Heart right ventricle (tissue), 16 donors: ENCODE measurements around the gene LRRC42. TPM values are rescaled to one million over a fixed set of nuclear protein-coding genes. Genes with fewer than 3 reads are reported as not detected.

Experiments
- ATAC-seq, 8 donors: fragments of 200-7000 bp; cut with Tn5 transposase; one replicate each; pipeline ENCODE4 v1.9.1; 2020; ENCODE audit warnings: mild to moderate bottlenecking in 8 of 8, moderate library complexity in 8 of 8, moderate number of reproducible peaks in 1 of 8
- DNase-seq, 2 donors: peaks; one replicate each; pipeline ENCODE4 v3.0.0-alpha.2; 2020
- H3K27ac ChIP-seq, 10 donors: fragments of 200-600 bp; sonication (generic) in 2 of 10; one replicate each; pipeline versions ENCODE4 v1.5.0 to v1.8.0; 2020 to 2022; ENCODE audit warnings: mild to moderate bottlenecking in 3 of 10
- H3K27me3 ChIP-seq, 7 donors: fragments of 200-600 bp; one replicate each; pipeline ENCODE4 v1.8.0; 2021 to 2022; ENCODE audit warnings: mild to moderate bottlenecking in 2 of 7
- H3K36me3 ChIP-seq, 9 donors: fragments of 200-600 bp; sonication (generic) in 1 of 9; one replicate each; pipeline versions ENCODE4 v1.5.0 to v1.8.0; 2020 to 2022; ENCODE audit warnings: mild to moderate bottlenecking in 2 of 9
- H3K4me1 ChIP-seq, 9 donors: fragments of 200-600 bp; sonication (generic) in 1 of 9; one replicate each; pipeline versions ENCODE4 v1.5.0 to v1.8.0; 2020 to 2022; ENCODE audit warnings: mild to moderate bottlenecking in 4 of 9
- H3K4me3 ChIP-seq, 10 donors: fragments of 200-600 bp; sonication (generic) in 2 of 10; one replicate each; pipeline versions ENCODE4 v1.5.0 to v1.8.0; 2020 to 2022; ENCODE audit warnings: mild to moderate bottlenecking in 7 of 10, moderate library complexity in 2 of 10
- H3K9me3 ChIP-seq, 11 donors: fragments of 200-600 bp in 10 of 11; sonication (generic) in 2 of 11; one replicate each; pipeline versions ENCODE4 v1.5.0 to v1.8.0; 2013 to 2022; ENCODE audit warnings: mild to moderate bottlenecking in 2 of 11, control low read depth in 1 of 11, moderate library complexity in 1 of 11
- CTCF ChIP-seq, 9 donors: fragments of 200-600 bp; sonication (generic) in 2 of 9; IDR thresholded peaks; one replicate each; pipeline versions ENCODE4 v1.5.0 to v1.8.0; 2021 to 2022; ENCODE audit warnings: antibody characterized with exemption in 9 of 9, mild to moderate bottlenecking in 5 of 9, moderate library complexity in 1 of 9
- WGBS, 2 donors: extraction: QIAGEN DNeasy Blood & Tissue Kit; methylation state at CpG; one replicate each; pipeline ENCODE4 v1.1.7; 2013; ENCODE audit warnings: inconsistent platforms in 1 of 2; 5-methylcytosine and 5-hydroxymethylcytosine counted together
- intact Hi-C, 10 donors: fragments of 100-400 bp; cut with DNase I; formaldehyde crosslinking; loops; one replicate each; pipeline versions ENCODE4 v1.11.1 to v1.14.2; 2022
- polyA plus RNA-seq, 2 donors: library from polyadenylated mRNA; stranded (reverse); fragments of 200-250 nt; gene quantifications; one replicate each; pipeline ENCODE4 v1.2.3, GENCODE V29; 2013
- total RNA-seq, 10 donors: library from RNA; stranded (reverse); fragmentation: NEBNext Ultra II Directional in 3 of 10; extraction: Animal tissue kit (Norgen Biotek cat#: 25700) in 3 of 10; gene quantifications; one replicate each; pipeline versions ENCODE4 v1.2.1 to v1.2.4, GENCODE V29; 2021 to 2023
- donor health status: Arrhythmogenic right ventricular cardiomyopathy.
- donor health status: ischemic (EF 13 %, LVEDD 7.1; RV severe dilation, severe dysfunction).
- donor health status: healthy with polysubstance abuse.
- donor health status: DM: no; HTN: yes; CAD: no.
- donor health status: DM: no; HTN: no; CAD: no.
- donor health status: ischemic (EF 25% LVEDD 6.9; RV normal size, moderate dysfunction).
- donor health status: ischemic (EF 25% LVEDD 5.7; RV mildly dilated, moderate dysfunction).
- donor health status: healthy.
- donor health status: DM: yes; HTN: yes; CAD: no.
- donor health status: Ischemic cardiomyopathy.
- donor health status: ischemic (EF 35%, LVEDD 5.7; RV mildly dilated, moderate dysfunction).
- donor health status: nonischemic (EF 11% LVEDD 7.7; RV severe dilation, severe dysfunction).
- donor health status: DM: yes; HTN: yes; CAD: no.
- donor health status: PGD.
- donor health status: ischemic (EF 29% LVEDD 5.4; RV normal size, mild dysfunction).
- donor health status: nonischemic (EF 23%, LVEDD 6.1; RV moderate dilation, normal function).

The LRRC42 gene
- total and polyA plus RNA-seq, 12 donors: 2.9 to 16.5 (median 13.9) TPM

DNA sequence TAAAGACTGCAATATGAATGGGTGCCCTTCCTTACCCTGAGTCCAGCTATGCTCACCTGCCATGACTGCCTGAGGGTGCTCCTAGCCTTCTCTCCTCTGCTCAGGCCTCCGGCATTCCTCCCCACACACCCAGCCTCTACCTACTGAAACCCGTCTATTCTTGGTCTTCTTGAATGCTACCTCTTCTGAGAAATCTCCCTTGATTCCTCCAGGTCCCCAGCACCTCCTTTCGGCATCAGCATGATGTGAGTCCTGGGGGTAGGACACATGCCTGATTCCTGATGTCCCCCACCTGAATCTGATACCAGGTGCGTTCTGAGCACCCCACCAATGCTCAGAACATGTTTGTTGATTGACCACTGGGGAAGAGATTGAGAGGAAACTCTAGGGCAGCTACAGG lies 63.3 kb downstream of the LRRC42 start:
- peaks cover 0 to 32% (median 14%) of the 10 kb centered on the region in 7 donors for H3K27me3 ChIP-seq
- H3K36me3 ChIP-seq: no peaks in the 10 kb centered on the region
- 82 to 86% methylated on average over 4 of the region's 4 CpGs for WGBS, 2 donors
- TF ChIP-seq CTCF (IDR thresholded peaks at IDR 0.05): no peak
- ATAC-seq (no peak), DNase-seq (no peak)
- H3K4me3 ChIP-seq: no peak overlapping the region
- intact Hi-C loops: no loop called here
- no peak overlapping the region for H3K27ac ChIP-seq
- H3K4me1 ChIP-seq: no peaks in the 10 kb centered on the region
- no peaks in the 10 kb centered on the region for H3K9me3 ChIP-seq

- Histone ChIP-seq H3K36me3 (no peaks in the 10 kb centered on the region), H3K4me3 (no peak overlapping the region), H3K27ac (no peak overlapping the region), H3K27me3 (peaks cover 0 to 43% (median 16%) of the 10 kb centered on the region in 7 donors), H3K9me3 (no peaks in the 10 kb centered on the region), H3K4me1 (no peaks in the 10 kb centered on the region)
- 58 to 72% methylated on average over 5 of the region's 5 CpGs for WGBS, 2 donors
- DNase-seq (no peak), ATAC-seq (no peak)
- TF ChIP-seq CTCF (IDR thresholded peaks at IDR 0.05): no peak
- intact Hi-C loops: no loop called here
These were observed 64.4 kb downstream of the LRRC42 start for GRCh38 chr1:54010415-54011117.

DNA sequence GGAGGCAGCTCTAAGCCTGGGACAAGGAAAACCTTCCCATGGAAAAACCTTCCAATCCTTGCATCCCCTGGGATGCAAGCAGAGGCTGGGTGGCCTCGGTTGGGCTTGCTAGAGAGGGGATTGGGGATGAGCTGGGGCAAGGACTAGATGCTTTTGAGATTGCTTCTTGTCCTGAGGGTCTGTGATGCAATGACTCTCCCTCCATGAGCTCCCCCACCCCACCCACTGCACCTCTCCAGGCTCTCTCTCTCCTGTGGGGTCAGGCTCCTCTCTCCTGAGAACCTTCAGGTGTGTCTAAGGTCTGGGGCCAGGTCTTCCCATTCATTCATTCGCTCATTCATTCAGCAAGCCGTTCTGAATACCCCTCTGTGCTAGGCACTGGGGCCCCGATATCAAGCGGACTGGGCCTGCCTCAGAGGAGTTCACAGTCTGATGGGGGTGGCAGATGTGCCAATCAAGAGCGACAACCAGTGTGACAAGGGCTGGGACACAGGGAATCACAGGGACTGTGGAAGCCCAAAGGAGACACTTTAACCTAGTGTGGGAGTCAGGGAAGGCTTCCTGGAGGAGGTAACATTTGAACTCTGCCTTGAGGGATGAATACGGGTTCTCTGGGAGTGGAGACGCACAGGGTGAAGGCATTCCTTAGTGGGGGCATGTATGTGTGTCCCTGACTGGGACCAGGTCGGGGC lies 65.3 kb downstream of the LRRC42 start:
- Histone ChIP-seq H3K36me3 (no peaks in the 10 kb centered on the region), H3K4me3 (no peak overlapping the region), H3K27ac (no peak overlapping the region), H3K4me1 (no peaks in the 10 kb centered on the region), H3K9me3 (no peaks in the 10 kb centered on the region), H3K27me3 (peaks cover 0 to 50% (median 16%) of the 10 kb centered on the region in 7 donors)
- ATAC-seq (no peak), DNase-seq (no peak)
- intact Hi-C loops: no loop called here
- no peak for TF ChIP-seq CTCF (IDR thresholded peaks at IDR 0.05)
- WGBS, 2 donors: 81 to 85% methylated on average over 9 of the region's 9 CpGs

DNA sequence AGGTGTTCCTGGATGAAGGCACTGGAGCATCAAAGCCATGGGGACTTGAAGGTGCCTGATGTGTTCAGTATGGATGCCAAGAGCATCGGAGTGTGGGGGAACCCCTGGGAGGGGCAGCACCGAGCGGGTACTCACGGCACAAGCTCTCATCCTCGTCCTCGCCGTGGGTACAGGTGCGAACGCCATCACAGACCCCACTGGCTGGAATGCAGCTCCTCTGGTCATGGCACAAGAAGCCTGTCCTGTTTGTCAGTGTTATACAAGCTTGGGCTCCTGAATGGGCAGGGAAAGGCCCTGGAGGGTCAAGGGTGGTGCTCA lies 65.8 kb downstream of the LRRC42 start:
- no peaks in the 10 kb centered on the region for H3K36me3 ChIP-seq
- no peaks in the 10 kb centered on the region for H3K9me3 ChIP-seq
- no peak overlapping the region for H3K4me3 ChIP-seq
- DNase-seq: no peak
- 86 to 90% methylated on average over 9 of the region's 9 CpGs for WGBS, 2 donors
- no peak for TF ChIP-seq CTCF (IDR thresholded peaks at IDR 0.05)
- H3K27me3 ChIP-seq: peaks cover 0 to 51% (median 19%) of the 10 kb centered on the region in 7 donors
- intact Hi-C loops: no loop called here
- no peak for ATAC-seq
- H3K27ac ChIP-seq: no peak overlapping the region
- H3K4me1 ChIP-seq: no peaks in the 10 kb centered on the region
